ENCODE data around the gene ADARB2.

Gene ADARB2

GRCh38 chr10:1291178-1292090 lies 445.9 kb downstream of the ADARB2 start:
- DNase-seq (ENCODE audit: low read depth in 2 of 2): no peak

- DNase-seq (ENCODE audit: low read depth in 2 of 2): no peak
These were observed 447.3 kb downstream of the ADARB2 start for GRCh38 chr10:1290071-1290471.

- DNase-seq (ENCODE audit: low read depth in 2 of 2): no peak
These were observed 447.7 kb downstream of the ADARB2 start for GRCh38 chr10:1289591-1289990.

- no peak for DNase-seq (ENCODE audit: low read depth in 2 of 2)
These were observed 449.3 kb downstream of the ADARB2 start for GRCh38 chr10:1287971-1288401.

GRCh38 chr10:1287487-1287886 lies 449.8 kb downstream of the ADARB2 start:
- DNase-seq (ENCODE audit: low read depth in 2 of 2): no peak

GRCh38 chr10:1284076-1284475 lies 453.2 kb downstream of the ADARB2 start:
- DNase-seq (ENCODE audit: low read depth in 2 of 2): no peak

- DNase-seq (ENCODE audit: low read depth in 2 of 2): no peak
These were observed 455.9 kb downstream of the ADARB2 start for GRCh38 chr10:1281405-1281782.

GRCh38 chr10:1280466-1281404 lies 456.6 kb downstream of the ADARB2 start:
- DNase-seq (ENCODE audit: low read depth in 2 of 2): no peak

- no peak for DNase-seq (ENCODE audit: low read depth in 2 of 2)
These were observed 459.0 kb downstream of the ADARB2 start for GRCh38 chr10:1278306-1278705.

- no peak for DNase-seq (ENCODE audit: low read depth in 2 of 2)
These were observed 462.4 kb downstream of the ADARB2 start for GRCh38 chr10:1274701-1275544.

- no peak for DNase-seq (ENCODE audit: low read depth in 2 of 2)
These were observed 463.1 kb downstream of the ADARB2 start for GRCh38 chr10:1274111-1274661.

- DNase-seq (ENCODE audit: low read depth in 2 of 2): no peak
These were observed 463.8 kb downstream of the ADARB2 start for GRCh38 chr10:1273372-1274105.

GRCh38 chr10:1272777-1273161 lies 464.6 kb downstream of the ADARB2 start:
- DNase-seq (ENCODE audit: low read depth in 2 of 2): no peak

GRCh38 chr10:1272079-1272776 lies 465.1 kb downstream of the ADARB2 start:
- DNase-seq (ENCODE audit: low read depth in 2 of 2): no peak

- no peak for DNase-seq (ENCODE audit: low read depth in 2 of 2)
These were observed 466.4 kb downstream of the ADARB2 start for GRCh38 chr10:1270906-1271305.

GRCh38 chr10:1270490-1270889 lies 466.8 kb downstream of the ADARB2 start:
- DNase-seq (ENCODE audit: low read depth in 2 of 2): no peak

- DNase-seq (ENCODE audit: low read depth in 2 of 2): no peak
These were observed 468.5 kb downstream of the ADARB2 start for GRCh38 chr10:1268831-1269230.

GRCh38 chr10:1267568-1267967 lies 469.8 kb downstream of the ADARB2 start:
- DNase-seq (ENCODE audit: low read depth in 2 of 2): no peak

GRCh38 chr10:1267148-1267547 lies 470.2 kb downstream of the ADARB2 start:
- DNase-seq (ENCODE audit: low read depth in 2 of 2): no peak
